ENCODE measurements around the gene CRYGS. TPM values are rescaled to one million over a fixed set of nuclear protein-coding genes. Genes with fewer than 3 reads are reported as not detected.

The CRYGS gene
- total RNA-seq, 8 experiments from 2014 or later = 1.2 to 4.9 (median 2.9) TPM

GRCh38 chr3:186525369-186526255 is 18.6 kb downstream of the CRYGS start:
- H3K4me3 ChIP-seq = no peak overlapping the region
- ATAC-seq (replicated peaks in 6 of 8) = no peak
- in situ Hi-C loops (cut with MboI; ENCODE audit: low pct_unique_long_range_greater_than_20kb in 2 of 9, low sequenced_read_pairs in 9 of 9, unreplicated experiment in 9 of 9) = loop anchor here in 8 of 9 experiments (25.0 kb wide), 2 partner anchors 263 to 538 kb away; no protein-coding TSS in a partner anchor
- H3K27ac ChIP-seq = no peak overlapping the region
- peaks cover 8 to 9% of the 10 kb centered on the region in 2 donors for H3K4me1 ChIP-seq (replicated peaks in 1 of 2)
- 11 to 87% (median 45%) methylated on average over 3 to 7 of the region's 9 CpGs; no CpG with 5 or more reads in 1 of the 10 experiments for WGBS, 10 experiments

DNA sequence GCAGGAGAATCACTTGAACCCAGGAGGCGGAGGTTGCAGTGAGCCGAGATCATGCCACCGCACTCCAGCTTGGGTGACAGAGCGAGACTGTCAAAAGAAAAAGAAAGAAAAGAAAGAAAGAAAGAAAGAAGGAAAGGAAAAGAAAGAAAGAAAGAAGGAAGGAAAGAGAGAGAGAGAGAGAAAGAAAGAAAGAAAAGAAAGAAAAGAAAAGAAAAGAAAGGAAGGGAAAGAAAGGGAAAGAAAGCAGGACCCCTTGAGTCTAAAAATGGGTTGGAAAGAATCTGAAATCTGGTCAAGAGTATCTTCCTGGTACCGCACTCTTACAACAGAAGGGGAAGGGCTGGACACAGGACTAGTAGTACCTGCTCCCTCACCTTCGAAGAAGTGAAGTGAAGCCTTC is 19.6 kb downstream of the CRYGS start:
- Histone ChIP-seq H3K27ac (no peak overlapping the region), H3K4me1 (replicated peaks in 1 of 2) (peaks cover 8 to 9% of the 10 kb centered on the region in 2 donors), H3K4me3 (no peak overlapping the region)
- ATAC-seq (replicated peaks in 6 of 8) = no peak
- 68 to 97% (median 87%) methylated on average over 2 to 6 of the region's 6 CpGs for WGBS, 10 experiments
- in situ Hi-C loops (cut with MboI; ENCODE audit: low pct_unique_long_range_greater_than_20kb in 2 of 9, low sequenced_read_pairs in 9 of 9, unreplicated experiment in 9 of 9) = loop anchor here in 8 of 9 experiments (25.0 kb wide), 3 partner anchors 237 to 537 kb away; no protein-coding TSS in a partner anchor

- 0 to 40% (median 17%) methylated on average over 1 to 2 of the region's 2 CpGs; no CpG with 5 or more reads in 2 of the 10 experiments for WGBS, 10 experiments
- H3K4me3 ChIP-seq = no peak overlapping the region
- no peak for ATAC-seq (replicated peaks in 6 of 8)
Measured at GRCh38 chr3:186523434-186523833, 20.7 kb downstream of the CRYGS start.

DNA sequence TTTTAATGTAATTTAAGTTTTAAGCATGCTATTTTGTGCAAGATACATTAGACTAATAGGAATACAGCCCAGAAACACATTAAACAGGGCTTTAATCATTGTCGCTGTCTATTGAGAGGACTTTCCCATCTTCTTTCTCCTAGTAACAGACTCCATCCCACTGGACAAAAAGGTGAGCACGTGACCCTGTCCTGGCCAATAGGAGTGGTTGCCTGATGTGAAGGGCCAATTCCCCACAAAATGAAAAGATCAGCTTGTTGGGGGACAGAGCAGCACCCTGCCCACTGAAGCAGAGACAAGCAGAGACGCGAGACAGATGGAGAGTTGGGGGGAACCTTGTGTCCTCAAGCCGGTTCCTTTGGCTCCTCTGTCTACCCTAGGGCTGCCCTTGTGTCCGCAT is 21.2 kb downstream of the CRYGS start:
- Histone ChIP-seq H3K27ac (no peak overlapping the region), H3K4me3 (no peak overlapping the region), H3K4me1 (replicated peaks in 1 of 2) (peaks cover 9 to 13% of the 10 kb centered on the region in 2 donors)
- 0 to 90% (median 76%) methylated on average over 1 to 6 of the region's 6 CpGs; no CpG with 5 or more reads in 5 of the 10 experiments for WGBS, 10 experiments
- ATAC-seq (replicated peaks in 6 of 8) = no peak
- in situ Hi-C loops (cut with MboI; ENCODE audit: low pct_unique_long_range_greater_than_20kb in 2 of 9, low sequenced_read_pairs in 9 of 9, unreplicated experiment in 9 of 9) = loop anchor here in 1 of 9 experiments (25.0 kb wide), 1 partner anchor 236 kb away; no protein-coding TSS in a partner anchor

More at GRCh38 chr3:186523434-186523833, 20.7 kb downstream of the CRYGS start:
- in situ Hi-C loops (cut with MboI; ENCODE audit: low pct_unique_long_range_greater_than_20kb in 2 of 9, low sequenced_read_pairs in 9 of 9, unreplicated experiment in 9 of 9) = loop anchor here in 1 of 9 experiments (25.0 kb wide), 1 partner anchor 236 kb away; no protein-coding TSS in a partner anchor
- H3K27ac ChIP-seq = no peak overlapping the region
- H3K4me1 ChIP-seq (replicated peaks in 1 of 2) = peaks cover 8 to 9% of the 10 kb centered on the region in 2 donors

DNA sequence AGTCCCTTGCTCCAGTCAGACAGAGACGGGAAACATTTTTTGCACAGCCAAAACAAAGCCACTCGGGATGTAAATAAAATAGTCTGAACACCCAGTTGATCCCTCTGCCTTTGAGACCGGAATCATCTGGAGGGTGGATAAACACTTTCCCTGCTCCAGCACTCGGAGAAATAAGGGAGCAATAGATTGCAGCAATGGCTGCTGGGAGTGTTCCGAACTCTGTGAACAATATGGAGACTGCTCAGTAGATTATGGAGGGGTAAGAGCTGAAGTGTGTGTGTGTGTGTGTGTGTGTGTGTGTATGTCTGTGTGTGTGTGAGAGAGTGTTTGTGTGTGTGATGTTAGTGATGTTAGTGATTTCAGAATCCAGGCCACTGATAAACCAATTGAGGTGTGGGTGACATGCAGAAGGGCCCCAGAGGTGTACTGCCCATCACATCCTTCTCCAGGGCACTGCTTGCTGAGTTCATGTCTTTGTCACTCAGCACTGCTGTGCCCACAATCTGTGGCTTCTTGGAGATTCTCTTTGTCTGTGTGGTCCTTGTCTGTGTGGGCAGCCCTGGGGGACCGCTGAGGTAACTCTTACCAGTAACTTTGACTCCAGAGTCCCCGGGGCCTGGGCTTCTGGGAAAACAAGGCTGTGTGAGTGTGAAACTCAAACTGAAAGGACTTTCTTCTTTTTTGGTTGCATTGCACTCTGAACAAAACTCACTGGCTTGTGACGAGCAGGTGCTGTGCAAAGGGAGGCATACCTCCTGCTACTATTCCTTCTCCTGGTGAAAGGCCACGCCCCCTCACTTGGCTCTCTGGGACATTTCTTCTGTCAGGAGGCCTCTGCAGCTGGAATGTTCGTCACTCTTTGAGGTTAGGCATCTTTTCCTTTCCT is 23.0 kb downstream of the CRYGS start:
- in situ Hi-C loops (cut with MboI; ENCODE audit: low pct_unique_long_range_greater_than_20kb in 2 of 9, low sequenced_read_pairs in 9 of 9, unreplicated experiment in 9 of 9) = loop anchor here in 1 of 9 experiments (25.0 kb wide), 1 partner anchor 234 kb away; no protein-coding TSS in a partner anchor
- H3K4me3 ChIP-seq = no peak overlapping the region
- ATAC-seq (replicated peaks in 6 of 8) = peak in 7 of 8 experiments; percentile 16 to 76 (median 51)
- H3K27ac ChIP-seq = no peak overlapping the region
- 17 to 89% (median 78%) methylated on average over 1 to 9 of the region's 10 CpGs; no CpG with 5 or more reads in 1 of the 10 experiments for WGBS, 10 experiments
- H3K4me1 ChIP-seq (replicated peaks in 1 of 2) = peaks cover 9 to 18% of the 10 kb centered on the region in 2 donors

- no peak overlapping the region for H3K27ac ChIP-seq
- no peak overlapping the region for H3K4me3 ChIP-seq
- peaks cover 9 to 18% of the 10 kb centered on the region in 2 donors for H3K4me1 ChIP-seq (replicated peaks in 1 of 2)
- in situ Hi-C loops (cut with MboI; ENCODE audit: low pct_unique_long_range_greater_than_20kb in 2 of 9, low sequenced_read_pairs in 9 of 9, unreplicated experiment in 9 of 9) = loop anchor here in 1 of 9 experiments (25.0 kb wide), 1 partner anchor 233 kb away; no protein-coding TSS in a partner anchor
- ATAC-seq (replicated peaks in 6 of 8) = peak in 2 of 8 experiments; percentile 14 to 36
- WGBS, 10 experiments = 0 to 100% (median 60%) methylated on average over 1 to 5 of the region's 5 CpGs; no CpG with 5 or more reads in 1 of the 10 experiments
Measured at GRCh38 chr3:186520431-186520830, 23.7 kb downstream of the CRYGS start.

GRCh38 chr3:186519021-186519658 is 25.0 kb downstream of the CRYGS start:
- WGBS, 10 experiments = 17 to 100% (median 82%) methylated on average over 1 to 4 of the region's 6 CpGs; no CpG with 5 or more reads in 3 of the 10 experiments
- in situ Hi-C loops (cut with MboI; ENCODE audit: low pct_unique_long_range_greater_than_20kb in 2 of 9, low sequenced_read_pairs in 9 of 9, unreplicated experiment in 9 of 9) = loop anchor here in 1 of 9 experiments (25.0 kb wide), 1 partner anchor 232 kb away; no protein-coding TSS in a partner anchor
- ATAC-seq (replicated peaks in 6 of 8) = no peak
- no peak overlapping the region for H3K4me3 ChIP-seq
- no peak overlapping the region for H3K27ac ChIP-seq
- peaks cover 9 to 18% of the 10 kb centered on the region in 2 donors for H3K4me1 ChIP-seq (replicated peaks in 1 of 2)

DNA sequence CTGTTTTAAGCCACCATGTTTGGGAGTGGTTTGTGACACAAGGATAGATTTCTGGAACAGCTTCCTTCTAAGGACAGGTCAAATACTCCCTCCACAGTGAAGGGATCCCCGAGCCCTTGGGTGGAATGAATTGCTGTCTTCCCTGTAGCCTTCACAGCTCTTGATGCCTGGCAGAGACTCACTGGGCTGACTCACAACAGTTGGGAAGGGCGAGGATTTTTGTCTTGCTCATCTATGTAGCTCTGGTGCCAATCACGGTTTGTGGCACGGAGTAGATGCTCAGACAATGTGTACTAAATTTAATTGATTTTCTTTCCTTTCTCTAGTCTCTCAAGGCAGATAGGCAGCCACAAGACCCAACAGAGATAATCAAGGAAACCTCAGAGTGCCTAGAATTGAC is 27.0 kb downstream of the CRYGS start:
- WGBS, 10 experiments = 48 to 100% (median 87%) methylated on average over 2 to 4 of the region's 4 CpGs; no CpG with 5 or more reads in 4 of the 10 experiments
- peaks cover 8 to 14% of the 10 kb centered on the region in 2 donors for H3K4me1 ChIP-seq (replicated peaks in 1 of 2)
- in situ Hi-C loops (cut with MboI; ENCODE audit: low pct_unique_long_range_greater_than_20kb in 2 of 9, low sequenced_read_pairs in 9 of 9, unreplicated experiment in 9 of 9) = loop anchor here in 1 of 9 experiments (25.0 kb wide), 1 partner anchor 230 kb away; no protein-coding TSS in a partner anchor

DNA sequence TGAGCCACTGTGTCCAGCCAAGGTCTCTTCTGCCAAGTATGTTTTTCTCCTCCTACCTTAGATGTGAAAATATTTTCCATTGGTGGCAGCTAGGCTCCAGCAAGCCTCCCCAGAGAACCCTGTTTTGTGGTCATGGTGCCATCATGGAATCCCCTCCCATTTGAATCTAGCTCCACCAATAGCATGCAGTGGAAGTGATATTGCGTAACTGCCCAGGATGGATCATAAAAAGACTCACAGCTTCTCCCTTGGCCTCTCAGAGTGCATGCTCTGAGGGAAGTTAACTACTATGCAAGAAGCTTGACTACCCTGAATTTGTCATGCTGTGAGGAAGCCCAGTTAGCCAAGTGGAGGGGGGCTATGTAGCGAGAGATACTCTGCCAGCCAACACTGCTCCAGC is 27.5 kb downstream of the CRYGS start:
- WGBS, 10 experiments = 92 to 100% (median 100%) methylated on average over 1 to 2 of the region's 2 CpGs; no CpG with 5 or more reads in 6 of the 10 experiments
- in situ Hi-C loops (cut with MboI; ENCODE audit: low pct_unique_long_range_greater_than_20kb in 2 of 9, low sequenced_read_pairs in 9 of 9, unreplicated experiment in 9 of 9) = loop anchor here in 1 of 9 experiments (25.0 kb wide), 1 partner anchor 229 kb away; no protein-coding TSS in a partner anchor
- no peak for ATAC-seq (replicated peaks in 6 of 8)

More for the DNA sequence above, 27.0 kb downstream of the CRYGS start:
- no peak for ATAC-seq (replicated peaks in 6 of 8)
- H3K27ac ChIP-seq = no peak overlapping the region
- no peak overlapping the region for H3K4me3 ChIP-seq

DNA sequence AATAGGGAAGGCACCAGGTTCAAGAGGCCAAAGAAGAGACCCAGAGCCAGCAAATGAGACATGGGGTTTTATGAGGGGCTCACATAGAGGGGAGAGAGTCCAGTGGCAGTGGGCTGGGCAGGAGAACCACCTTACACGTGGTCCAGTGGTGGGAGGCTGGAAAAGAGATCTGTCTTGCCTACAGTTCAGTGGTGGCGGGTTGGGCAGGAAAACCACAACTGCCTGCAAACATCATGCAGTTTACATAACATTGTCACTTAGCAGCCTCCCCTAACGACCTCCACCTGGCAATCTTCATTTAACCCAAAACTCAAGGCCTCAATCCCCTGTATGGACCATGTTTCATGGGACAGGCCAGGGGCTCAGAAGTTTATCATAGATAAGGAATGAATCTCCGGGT is 29.1 kb downstream of the CRYGS start:
- no peak overlapping the region for H3K27ac ChIP-seq
- no peak overlapping the region for H3K4me3 ChIP-seq
- H3K4me1 ChIP-seq (replicated peaks in 1 of 2) = peaks cover 18 to 20% of the 10 kb centered on the region in 2 donors
- 0 to 100% (median 87%) methylated on average over 1 to 4 of the region's 4 CpGs; no CpG with 5 or more reads in 2 of the 10 experiments for WGBS, 10 experiments
- no peak for ATAC-seq (replicated peaks in 6 of 8)
- in situ Hi-C loops (cut with MboI; ENCODE audit: low pct_unique_long_range_greater_than_20kb in 2 of 9, low sequenced_read_pairs in 9 of 9, unreplicated experiment in 9 of 9) = loop anchor here in 1 of 9 experiments (25.0 kb wide), 1 partner anchor 228 kb away; no protein-coding TSS in a partner anchor

More for the DNA sequence above, 27.5 kb downstream of the CRYGS start:
- Histone ChIP-seq H3K27ac (no peak overlapping the region), H3K4me3 (no peak overlapping the region), H3K4me1 (replicated peaks in 1 of 2) (peaks cover 11 to 14% of the 10 kb centered on the region in 2 donors)

- ATAC-seq (replicated peaks in 6 of 8) = peak in 2 of 8 experiments; percentile 32 to 54
- peaks cover 25 to 27% of the 10 kb centered on the region in 2 donors for H3K4me1 ChIP-seq (replicated peaks in 1 of 2)
- 44 to 100% (median 68%) methylated on average over 1 to 3 of the region's 3 CpGs; no CpG with 5 or more reads in 1 of the 10 experiments for WGBS, 10 experiments
- H3K4me3 ChIP-seq = no peak overlapping the region
- no peak overlapping the region for H3K27ac ChIP-seq
- in situ Hi-C loops (cut with MboI; ENCODE audit: low pct_unique_long_range_greater_than_20kb in 2 of 9, low sequenced_read_pairs in 9 of 9, unreplicated experiment in 9 of 9) = loop anchor here in 1 of 9 experiments (25.0 kb wide), 1 partner anchor 227 kb away; no protein-coding TSS in a partner anchor
Measured at GRCh38 chr3:186514296-186515002, 29.7 kb downstream of the CRYGS start.
